Hematopoietic multipotent progenitor cell treated with erythropoietin and hydrocortisone succinate and interleukin-3 and kit ligand, for 8 days (in vitro differentiated cells): ENCODE measurements around the gene SNRNP35.
"Not testable (repeated sequence)": the region's sequence is repeated elsewhere in the genome, so short reads cannot be mapped to it uniquely, and the experiment has no call there.

Experiments used
- DNase-seq: peaks from one replicate; pipeline ENCODE4 v3.0.0-alpha.2; 2015

The SNRNP35 gene, protein sequence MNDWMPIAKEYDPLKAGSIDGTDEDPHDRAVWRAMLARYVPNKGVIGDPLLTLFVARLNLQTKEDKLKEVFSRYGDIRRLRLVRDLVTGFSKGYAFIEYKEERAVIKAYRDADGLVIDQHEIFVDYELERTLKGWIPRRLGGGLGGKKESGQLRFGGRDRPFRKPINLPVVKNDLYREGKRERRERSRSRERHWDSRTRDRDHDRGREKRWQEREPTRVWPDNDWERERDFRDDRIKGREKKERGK

DNA sequence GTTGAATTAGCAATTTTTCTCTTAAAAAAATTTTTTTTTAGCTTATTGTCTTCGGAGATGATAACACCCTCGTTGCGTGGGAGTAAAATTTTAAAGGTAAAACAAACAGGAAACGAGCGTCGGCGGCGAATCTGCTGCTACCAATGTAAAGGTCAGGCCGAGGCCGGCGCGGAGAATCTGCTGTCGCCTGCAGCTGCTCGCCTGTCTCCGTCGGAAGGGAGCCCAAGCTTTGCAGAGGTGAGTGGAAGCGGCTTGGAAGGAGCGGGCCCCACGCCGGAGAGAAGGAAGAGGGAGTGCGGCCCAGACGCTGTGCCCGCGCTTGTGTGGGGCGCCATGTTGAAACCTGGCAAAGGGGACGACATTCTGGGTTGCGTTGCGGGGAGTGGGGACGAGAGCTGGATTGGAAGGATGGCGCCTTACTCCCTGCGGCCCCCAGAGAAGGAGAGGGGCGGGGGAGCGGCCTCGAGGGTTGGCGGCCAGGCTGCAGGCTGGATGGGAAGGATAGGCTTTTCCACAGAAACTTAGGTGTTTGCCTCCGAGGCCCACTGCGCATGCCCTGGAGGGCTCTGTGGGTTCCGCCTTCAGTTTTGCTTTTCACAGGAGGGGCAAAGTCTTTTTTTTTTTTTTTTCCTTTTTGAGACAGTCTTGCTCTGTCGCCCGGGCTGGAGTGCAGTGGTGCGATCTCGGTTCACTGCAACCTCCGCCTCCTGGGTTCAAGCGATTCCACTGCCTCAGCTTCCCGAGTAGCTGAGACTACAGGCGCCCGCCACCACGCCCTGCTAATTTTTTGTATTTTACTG is at the start of gene SNRNP35:
Gene SNRNP35, plus strand, starts transcription at position 160 of the 800 bp plus-strand sequence. CDS start 7,402 bp downstream, outside the sequence.
- peak; percentile 90 for DNase-seq

DNA sequence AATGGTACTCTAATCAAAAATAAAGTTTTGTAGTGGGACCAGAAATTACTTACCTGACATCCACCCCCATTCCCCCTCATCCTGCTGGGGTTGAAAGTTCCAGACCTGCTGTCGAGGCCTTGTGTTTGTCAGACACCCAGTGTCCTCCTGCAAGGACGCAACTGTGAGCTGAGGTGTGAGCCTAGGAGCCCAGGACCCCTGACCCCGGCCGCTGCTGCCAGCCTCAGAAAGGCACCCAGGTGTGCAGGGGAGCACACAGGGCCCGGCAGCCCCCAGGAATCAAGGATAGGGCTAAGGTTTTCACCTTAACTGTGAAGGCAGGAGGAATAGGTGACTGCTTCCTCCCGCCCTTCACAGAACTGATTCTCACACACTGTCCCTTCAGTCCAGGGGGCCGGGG is 49.3 kb upstream of the SNRNP35 start:
- not testable (repeated sequence) for DNase-seq

DNA sequence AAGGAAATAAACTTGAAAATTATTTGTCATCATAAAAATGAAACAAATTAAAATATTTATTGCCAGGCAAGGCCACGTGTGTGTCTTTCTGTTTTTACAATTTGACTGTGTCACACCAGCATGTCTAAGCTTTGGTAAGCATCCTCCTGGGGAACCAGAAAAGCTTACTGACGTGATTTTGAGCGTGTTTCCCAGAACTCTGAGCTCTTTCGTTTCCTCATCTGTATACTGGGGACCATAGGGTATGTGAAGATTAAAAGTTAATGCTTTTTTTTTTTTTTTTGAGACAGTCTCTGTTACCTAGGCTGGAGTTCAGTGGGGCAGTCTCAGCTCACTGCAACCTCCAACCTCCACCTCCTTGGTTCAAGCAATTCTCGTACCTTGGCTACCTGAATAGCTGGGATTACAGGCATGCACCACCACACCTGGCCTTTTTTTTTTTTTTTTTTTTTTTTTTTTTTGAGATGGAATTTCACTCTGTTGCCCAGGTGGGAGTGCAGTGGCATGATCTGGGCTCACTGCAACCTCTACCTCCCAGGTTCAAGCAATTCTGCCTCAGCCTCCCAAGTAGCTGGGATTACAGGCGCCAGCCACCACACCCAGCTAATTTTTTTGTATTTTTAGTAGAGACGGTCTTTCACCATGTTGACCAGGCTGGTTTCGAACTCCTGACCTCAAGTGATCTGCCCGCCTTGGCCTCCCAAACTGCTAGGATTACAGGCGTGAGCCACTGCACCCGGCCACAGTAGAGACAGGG is 48.5 kb upstream of the SNRNP35 start:
- not testable (repeated sequence) for DNase-seq

DNA sequence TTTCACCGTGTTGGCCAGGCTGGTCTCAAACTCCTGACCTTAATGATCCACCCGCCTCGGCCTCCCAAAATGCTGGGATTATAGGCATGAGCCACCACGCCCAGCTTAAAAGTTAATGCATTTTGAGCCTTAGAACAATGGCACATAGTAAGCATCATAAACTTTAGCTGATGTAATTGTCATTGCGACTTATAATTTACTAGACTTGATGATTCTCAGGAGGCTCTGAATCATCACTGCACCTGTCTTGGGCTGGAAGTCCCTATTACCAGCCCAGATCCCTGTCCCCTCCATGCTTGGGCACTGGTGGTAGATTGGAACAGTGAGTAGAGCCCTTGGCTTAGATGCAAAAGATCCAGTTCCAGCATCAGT is 47.9 kb upstream of the SNRNP35 start:
- no peak for DNase-seq

DNA sequence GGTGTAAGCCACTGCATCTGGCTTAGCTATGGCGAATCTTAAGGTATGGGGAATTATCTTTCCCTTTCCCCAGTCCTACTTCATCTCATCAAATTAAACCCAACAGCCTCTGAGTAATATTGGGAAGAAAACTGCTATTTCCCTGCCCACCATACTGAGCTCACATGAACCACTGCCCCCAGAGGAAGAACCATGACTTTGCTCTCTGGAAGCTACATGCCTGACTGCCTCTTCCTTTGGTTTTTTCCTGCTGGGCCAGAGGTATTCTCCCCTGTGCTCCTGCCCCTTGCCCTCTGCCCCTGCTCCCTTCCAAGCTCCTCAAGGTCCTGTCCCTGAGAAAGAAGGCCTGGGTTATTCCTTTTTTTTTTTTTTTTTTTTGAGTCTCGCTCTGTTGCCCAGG is 36.6 kb upstream of the SNRNP35 start:
- DNase-seq, result no peak

DNA sequence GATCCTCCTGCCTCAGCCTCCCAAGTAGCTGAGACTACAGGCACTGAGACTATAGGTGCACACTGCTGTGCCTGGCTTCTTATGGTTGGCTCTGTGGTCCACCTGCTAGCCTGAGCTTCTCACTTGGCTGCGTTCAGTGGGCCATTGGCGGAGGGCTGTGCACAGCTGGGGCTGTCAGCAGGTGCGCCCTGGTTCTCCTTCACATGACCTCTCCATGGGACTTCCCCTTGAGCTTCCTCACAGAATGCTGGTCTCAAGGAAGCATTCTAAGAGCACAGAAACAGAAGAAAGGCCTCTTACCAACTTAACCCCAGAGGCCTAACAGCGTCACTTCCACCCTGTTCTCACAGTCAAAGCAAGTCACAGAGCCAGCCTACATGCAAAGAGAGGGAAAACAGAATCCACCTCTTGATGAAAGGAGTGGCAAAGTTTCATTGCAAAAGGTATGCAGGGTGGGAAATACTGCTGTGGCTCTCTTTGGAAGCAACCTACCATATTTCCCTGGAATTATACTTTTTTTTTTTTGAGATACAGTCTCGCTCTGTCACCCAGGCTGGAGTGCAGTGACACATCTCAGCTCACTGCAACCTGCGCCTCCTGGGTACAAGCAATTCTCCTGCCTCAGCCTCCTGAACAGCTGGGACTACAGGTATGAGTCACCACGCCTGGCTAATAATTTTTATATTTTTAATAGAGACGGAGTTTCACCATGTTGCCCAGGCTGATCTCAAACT is 30.7 kb upstream of the SNRNP35 start:
- DNase-seq, result no peak

DNA sequence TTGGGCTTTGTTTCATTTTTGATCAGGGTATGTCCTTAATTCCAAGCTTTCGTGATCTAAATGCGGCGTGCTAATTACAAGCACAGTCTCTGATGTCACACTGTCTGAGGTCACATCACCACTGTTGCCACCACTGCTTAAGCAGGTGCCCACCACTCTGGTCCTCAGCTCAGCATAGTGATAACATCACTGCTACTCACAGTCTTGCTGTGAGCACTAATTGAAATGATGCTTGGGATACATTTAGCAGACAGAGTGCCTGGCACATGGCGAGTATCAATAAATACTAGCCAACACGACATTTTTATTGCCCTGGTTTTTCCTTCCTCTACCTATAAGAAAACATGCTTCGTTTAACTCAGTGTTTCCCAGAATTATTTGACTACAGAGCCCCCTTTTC is 29.3 kb upstream of the SNRNP35 start:
- DNase-seq, result no peak

DNA sequence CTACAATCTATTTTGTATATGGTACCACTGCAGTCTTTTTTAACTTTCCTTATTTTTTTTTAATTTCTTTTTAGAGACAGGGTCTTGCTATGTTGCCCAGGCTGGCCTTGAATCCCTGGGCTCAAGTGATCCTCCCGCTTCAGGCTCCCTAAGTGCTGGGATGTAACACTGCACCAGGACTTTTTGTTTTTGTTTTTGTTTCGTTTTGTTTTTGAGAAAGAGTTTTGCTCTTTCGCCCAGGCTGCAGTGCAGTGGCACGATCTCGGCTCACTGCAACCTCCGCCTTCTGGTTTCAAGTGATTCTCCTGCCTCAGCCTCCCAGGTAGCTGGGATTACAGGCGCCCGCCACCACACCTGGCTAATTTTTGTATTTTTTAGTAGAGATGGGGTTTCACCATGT is 28.8 kb upstream of the SNRNP35 start:
- DNase-seq, result not testable (repeated sequence)

DNA sequence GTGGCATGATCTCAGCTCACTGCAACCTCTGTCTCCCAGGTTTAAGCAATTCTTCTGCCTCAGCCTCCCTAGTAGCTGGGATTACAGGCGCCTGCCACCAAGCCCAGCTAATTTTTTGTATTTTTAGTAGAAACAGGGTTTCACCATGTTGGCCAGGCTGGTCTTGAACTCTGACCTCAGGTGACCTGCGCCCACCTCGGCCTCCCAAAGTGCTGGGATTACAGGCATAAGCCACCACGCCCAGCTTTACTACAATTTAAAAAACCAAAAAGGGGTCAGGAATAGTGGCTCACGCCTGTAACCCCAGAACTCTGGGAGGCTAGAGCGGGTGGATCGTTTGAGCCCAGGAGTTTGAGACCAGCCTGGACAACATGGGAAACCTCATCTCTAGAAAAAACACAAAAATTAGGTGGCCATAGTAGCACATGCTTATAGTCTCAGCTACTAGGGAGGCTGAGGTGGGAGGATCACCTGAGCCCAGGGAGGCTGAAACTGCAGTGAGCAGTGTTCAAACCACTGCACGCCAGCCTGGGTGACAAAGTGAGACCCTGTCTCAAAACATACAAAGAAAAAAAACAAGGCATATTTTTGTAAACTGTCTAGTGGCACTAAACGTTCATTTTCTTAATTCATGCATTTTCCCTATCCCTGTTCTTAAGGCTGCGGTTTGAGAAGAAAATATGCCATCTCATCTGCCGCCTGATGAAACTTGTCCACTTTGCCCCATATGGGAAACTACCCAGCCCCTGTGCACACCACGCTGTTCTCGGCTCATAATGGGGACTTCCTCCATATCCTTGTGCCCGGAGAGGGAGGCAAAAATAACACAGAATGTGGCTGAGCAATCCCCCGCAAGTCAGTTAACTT is 25.8 kb upstream of the SNRNP35 start:
- peak; percentile 74 for DNase-seq

DNA sequence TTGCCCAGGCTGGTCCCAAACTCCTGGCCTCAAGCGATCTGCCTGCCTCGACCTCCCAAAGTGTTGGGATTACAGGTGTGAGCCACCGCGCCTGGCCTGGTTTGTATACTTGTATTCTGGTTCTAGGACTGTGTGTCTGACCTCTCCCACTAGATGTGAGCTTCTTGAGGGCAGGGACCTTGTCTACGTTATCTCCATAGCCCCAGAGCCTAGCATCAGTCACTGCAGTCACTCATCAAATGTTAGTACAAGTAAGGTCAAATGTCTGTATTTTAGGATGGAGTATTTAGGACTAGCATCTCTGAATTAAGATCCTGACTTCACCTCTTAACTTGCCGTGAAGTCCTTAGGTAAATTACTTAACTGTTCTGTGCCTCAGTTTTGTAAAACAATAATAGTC is 24.3 kb upstream of the SNRNP35 start:
- DNase-seq, result peak; percentile 50

DNA sequence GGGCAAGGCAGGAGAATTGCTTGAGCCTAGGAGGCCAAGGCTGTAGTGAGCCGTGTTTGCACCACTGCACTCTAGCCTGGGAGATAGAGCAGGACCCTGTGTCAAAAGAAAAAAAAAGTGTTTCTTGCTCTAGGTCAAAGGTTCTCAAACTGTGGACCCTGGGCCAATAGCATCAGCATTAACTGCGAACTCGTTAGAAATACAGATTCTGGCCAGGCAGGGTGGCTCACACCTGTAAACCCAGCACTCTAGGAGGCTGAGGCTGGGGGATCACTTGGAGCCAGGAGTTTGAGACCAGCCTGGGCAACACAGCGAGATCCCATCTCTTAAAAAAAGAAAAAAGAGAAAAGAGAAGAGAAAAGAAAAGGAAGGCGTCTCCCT is 22.3 kb upstream of the SNRNP35 start:
- no peak for DNase-seq

DNA sequence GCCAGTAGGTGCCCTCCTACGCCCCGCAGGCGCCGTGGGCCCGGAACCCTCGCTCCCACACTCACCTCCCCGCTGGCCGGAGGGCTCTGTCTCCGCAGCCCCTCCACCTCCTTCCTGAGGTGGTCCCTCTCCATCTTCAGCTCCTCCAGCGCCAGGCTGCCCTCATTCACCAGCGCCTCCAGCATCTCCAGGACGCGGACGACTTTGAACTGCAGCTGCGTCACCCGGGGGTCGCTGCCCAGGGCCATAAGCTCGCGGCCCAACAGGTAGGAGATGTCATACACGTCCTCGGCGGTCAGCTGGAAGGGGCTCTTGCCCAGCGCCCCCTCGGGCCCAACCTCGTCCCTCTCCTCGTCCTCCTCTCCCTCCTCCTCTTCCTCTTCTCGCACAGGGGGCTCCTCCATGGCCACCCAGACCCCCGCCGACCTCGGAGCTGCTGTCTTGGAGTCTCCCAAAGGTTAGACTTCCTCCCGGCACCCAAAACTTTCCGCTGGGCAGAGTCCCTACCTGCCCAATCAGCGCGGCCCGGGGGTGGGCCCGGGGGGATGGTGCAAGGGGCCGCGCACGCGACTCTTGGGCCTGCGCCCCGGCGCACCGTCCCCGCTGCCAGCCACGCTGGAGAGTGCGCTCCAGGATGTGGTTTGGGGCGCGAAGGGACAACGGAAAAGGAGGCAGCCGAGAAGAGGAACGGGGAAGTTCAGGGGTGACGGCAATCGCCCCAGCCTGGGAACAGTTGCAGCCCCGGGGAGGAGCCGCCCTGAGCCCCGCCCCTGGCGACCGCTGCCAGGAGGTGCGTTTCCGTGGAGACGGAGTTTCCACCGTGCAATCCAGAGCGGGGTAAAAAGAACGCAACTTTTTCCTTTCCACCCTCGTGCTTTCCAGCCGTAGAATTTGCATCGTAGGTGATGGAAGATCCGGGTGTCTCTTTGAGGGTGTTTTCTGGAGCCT is 21.6 kb upstream of the SNRNP35 start, which contains the start of gene RILPL2:
Gene RILPL2, minus strand, starts transcription at position 668 of the 948 bp plus-strand sequence. Its CDS starts 264 bp downstream, at position 404.
- peak; percentile 86 for DNase-seq

DNA sequence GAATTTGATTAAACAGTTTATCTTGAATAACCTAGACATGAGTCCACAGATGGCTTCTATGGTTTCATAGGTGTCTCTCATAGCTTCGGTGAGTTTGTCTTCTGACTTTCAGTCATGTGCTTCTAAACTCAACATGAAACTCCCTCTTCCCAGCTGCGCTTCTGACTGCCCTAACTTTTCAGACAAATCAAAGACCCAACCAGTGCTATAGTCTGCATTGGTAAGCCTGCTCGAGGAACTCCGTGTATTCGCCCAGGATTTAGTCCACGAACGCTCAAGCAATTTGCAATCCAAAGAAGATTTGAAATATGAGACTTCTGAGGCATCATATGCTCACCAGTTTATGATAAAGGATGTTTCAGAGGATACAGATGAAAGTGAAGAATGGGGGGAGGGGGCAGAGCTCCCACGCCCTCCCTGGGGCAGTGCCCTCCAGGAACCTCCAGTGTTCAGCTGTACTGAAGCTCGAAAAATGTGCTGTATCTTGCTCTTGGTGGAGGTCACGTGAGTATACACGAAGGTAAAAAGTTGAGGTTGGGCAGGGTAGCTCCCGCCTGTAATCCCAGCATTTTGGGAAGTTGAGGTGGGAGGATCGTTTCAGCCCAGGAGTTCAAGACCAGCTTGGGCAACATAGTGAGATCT is 16.3 kb upstream of the SNRNP35 start:
- no peak for DNase-seq

DNA sequence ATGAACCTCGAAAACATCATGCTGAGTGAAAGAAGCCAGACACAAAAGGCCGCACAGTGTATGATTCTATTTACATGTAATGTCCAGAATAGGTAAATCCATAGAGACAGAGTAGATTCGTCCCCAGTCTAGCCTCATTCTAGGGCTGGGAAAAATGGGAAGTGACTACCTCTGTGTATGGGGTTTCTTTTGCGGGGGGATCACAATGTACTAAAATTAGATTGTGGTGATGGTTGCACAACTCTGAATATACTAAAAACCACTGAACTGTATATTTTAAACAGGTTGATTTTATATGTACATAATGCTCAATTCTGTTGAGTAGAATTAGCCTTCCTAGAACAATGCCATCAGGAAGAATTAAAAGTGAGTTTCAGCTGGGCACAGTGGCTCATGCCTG is 15.2 kb upstream of the SNRNP35 start:
- no peak for DNase-seq

DNA sequence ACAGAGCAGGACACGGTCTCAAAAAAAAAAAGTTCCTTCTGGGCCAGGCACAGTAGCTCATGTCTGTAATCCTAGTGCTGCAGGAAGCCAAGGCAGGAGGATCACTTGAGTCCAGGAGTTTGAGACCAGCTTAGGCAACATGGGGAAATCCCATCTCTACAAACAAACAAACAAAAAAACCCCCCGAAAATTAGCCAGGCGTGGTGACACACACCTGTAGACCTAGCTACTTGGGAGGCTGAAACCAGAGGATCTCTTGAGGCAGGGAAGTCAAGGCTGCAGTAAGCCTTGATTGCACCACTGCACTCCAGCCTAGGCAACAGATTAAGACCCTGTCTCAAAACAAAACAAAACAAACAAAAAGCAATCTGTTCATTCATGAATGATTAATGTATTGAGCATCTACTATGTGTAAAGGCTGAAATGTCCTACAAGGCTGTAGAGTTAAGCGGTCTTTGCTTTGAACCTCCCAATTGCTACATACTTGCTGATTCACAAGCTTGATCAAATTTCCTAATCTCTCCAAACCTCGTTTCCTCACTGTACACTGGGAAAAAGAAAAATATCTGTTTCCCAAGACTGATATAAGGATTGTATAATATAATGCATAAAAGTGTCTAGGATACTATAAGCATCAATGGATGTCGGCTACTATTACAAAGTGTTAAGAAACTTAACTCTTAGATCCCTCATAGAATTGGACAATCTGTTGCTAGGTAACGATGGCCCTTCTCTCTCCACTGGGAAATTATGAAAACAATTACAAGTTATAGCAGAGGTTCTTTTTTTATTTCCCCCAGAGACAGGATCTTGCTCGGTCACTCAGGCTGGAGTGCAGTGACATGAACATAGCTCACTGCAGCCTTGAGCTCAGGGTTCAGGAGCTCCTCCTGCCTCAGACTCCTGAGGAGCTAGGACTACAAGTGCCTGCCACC is 13.6 kb upstream of the SNRNP35 start:
- DNase-seq, result no peak

DNA sequence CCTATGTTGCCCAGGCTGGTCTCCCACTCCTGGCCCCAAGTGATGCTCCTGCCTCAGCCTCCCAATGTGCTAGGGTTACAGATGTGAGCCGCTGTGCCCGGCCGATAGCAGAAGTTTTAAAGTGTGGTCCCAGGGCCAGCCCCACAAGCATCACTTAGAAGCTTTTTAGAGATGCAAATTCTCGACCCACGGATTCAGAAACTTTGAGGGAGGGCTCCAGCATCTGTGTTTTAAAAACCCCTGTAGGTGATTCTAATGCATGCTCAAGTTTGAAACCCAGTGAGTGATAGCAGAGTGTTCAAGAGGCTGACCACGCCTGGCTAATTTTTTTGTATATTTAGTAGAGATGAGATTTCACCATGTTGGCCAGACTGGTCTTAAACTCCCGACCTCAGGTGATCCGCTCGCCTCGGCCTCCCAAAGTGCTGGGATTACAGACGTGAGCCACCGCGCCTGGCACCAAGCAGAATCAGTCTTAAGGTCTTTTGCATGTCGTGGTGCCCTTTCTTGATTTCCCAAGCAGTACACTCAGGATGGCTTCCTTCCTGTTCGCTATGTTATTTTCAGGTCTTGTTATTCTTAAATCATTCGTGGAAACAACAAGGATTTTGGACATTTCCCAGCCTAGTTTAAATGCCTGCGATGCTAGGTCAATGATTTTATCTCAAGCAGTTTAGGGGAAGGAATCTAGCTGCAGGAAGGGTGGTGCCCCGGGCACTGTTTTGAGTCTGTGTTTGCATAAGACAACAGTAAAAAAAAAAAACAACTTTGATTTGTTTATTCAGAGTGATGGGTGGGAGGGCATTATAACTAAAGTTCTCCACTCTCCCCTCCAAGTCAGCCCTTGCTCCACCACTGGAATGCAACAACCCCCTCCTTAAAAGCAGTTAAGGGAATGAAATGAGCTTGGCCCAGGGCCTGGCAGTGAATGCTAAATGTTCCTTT is 12.3 kb upstream of the SNRNP35 start:
- DNase-seq, result no peak

DNA sequence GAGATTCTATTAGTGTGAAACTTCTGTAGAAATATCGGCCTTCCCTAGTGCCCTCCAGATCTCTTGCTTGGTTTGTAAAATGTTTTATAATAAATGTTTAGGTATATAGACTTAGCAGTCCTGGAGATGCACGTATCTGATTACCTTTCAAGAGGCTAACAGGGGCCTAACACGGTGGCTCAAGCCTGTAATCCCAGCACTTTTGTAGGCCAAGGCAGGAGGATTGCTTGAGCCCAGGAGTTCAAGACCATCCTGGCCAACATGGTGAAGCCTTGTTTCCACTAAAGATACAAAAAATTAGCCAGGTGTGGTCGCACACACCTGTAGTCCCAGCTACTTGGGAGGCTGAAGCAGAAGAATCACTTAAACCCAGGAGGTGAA is 11.6 kb upstream of the SNRNP35 start:
- DNase-seq, result no peak

DNA sequence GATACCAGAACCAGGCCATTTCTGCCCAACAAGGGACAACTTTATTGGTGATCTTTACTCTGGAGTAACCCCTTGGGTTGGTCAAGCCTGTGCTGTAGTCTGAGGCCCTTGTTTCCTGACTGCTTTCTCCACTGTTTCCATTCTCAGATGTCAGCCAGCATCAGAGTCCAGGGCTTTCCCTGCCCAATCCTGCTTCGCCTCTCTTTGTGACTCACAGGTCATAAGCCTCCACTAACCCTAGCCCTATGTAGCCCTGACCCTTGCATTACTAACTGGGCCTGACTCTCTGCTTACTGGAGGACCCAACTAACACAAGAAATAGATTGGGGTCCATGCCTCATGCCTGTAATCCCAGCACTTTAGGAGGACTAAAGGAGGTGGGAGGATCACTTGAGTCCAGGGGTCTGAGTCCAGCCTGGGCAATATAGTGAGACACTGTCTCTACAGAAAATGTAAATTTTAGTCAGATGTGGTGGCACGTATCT is 8.6 kb upstream of the SNRNP35 start:
- DNase-seq, result no peak
